ENCODE measurements around the gene BAIAP3. TPM values are rescaled to one million over a fixed set of nuclear protein-coding genes. Genes with fewer than 3 reads are reported as not detected.

BAIAP3 gene
- total and polyA plus RNA-seq, 2 of the 4 experiments (the other 2 are of a cell fraction), result 0.36 to 0.65 TPM

- Histone ChIP-seq H3K18ac (ENCODE audit: low read depth, low read length) (no peak overlapping the region), H2BK20ac (ENCODE audit: low read depth, low read length) (no peak overlapping the region), H3K27ac (ENCODE audit: insufficient read depth, low read length) (no peak overlapping the region), H3K9me3 (ENCODE audit: control insufficient read depth, insufficient read depth, low read length) (no peaks in the 10 kb centered on the region), H3K4ac (ENCODE audit: low read depth, low read length) (no peak overlapping the region), H4K91ac (ENCODE audit: insufficient read depth, low read depth, low read length) (no peak overlapping the region), H3K4me2 (ENCODE audit: low read depth, low read length) (no peak overlapping the region), H3K23ac (ENCODE audit: low read depth, low read length) (no peak overlapping the region), H2BK5ac (ENCODE audit: low read depth, low read length, poor library complexity, severe bottlenecking) (no peak overlapping the region), H4K20me1 (ENCODE audit: insufficient read depth, low read length) (no peaks in the 10 kb centered on the region), H2AK9ac (replicated peaks; ENCODE audit: low read depth, low read length, poor library complexity) (no peak overlapping the region), H2AK5ac (ENCODE audit: low read depth, low read length) (no peak overlapping the region), H2AFZ (replicated peaks; ENCODE audit: low read length, poor library complexity) (peak overlapping the region; percentile 67), H3K27me3 (ENCODE audit: control insufficient read depth, insufficient read depth, low read length) (no peaks in the 10 kb centered on the region), H2BK15ac (ENCODE audit: low read depth, low read length) (no peak overlapping the region), H3K79me1 (ENCODE audit: low read depth in 1 of 2, low read length in 2 of 2) (no peaks in the 10 kb centered on the region; a peak in 1 of 4 replicates), H3K56ac (ENCODE audit: extremely low read depth, insufficient read depth, low read length) (no peak overlapping the region), H3K14ac (replicated peaks; ENCODE audit: low read depth, low read length) (no peak overlapping the region), H2BK120ac (ENCODE audit: low read depth, low read length) (no peak overlapping the region), H3K9ac (ENCODE audit: low read depth, low read length) (no peak overlapping the region), H3K36me3 (ENCODE audit: control insufficient read depth, insufficient read depth, low read length) (peaks cover 38% of the 10 kb centered on the region), H4K8ac (ENCODE audit: low read depth in 2 of 2, low read length in 2 of 2) (no peak overlapping the region), H4K5ac (ENCODE audit: low read depth, low read length) (no peak overlapping the region), H3K9me1 (ENCODE audit: insufficient read depth, low read length) (0 out of 2 replicates have a peak, but pooled peaks cover 2% of the 10 kb centered on the region), H3K4me3 (ENCODE audit: insufficient read depth, low read depth, low read length) (no peak overlapping the region), H3K4me1 (ENCODE audit: control insufficient read depth, insufficient read depth, low read length) (no peaks in the 10 kb centered on the region)
- TF ChIP-seq USF2 (IDR thresholded peaks at IDR 0.05; ENCODE audit: low read depth, low read length) (no peak), CTCF (conservative IDR thresholded peaks at IDR 0.05; ENCODE audit: low read depth, low read length) (no peak), BHLHE40 (IDR thresholded peaks at IDR 0.05; ENCODE audit: low read depth, low read length) (no peak), FOS (IDR thresholded peaks at IDR 0.05; ENCODE audit: low read depth, low read length) (no peak), RFX5 (IDR thresholded peaks at IDR 0.05; ENCODE audit: low read depth, low read length) (no peak), NFE2L2 (IDR thresholded peaks at IDR 0.05; ENCODE audit: low read depth, low read length) (no peak), CEBPB (IDR thresholded peaks at IDR 0.05; ENCODE audit: low read depth, low read length) (no peak), MXI1 (IDR thresholded peaks at IDR 0.05; ENCODE audit: borderline replicate concordance, low read depth, low read length) (no peak), MAZ (IDR thresholded peaks at IDR 0.05; ENCODE audit: borderline replicate concordance, low read depth, low read length) (no peak), MAFK (IDR thresholded peaks at IDR 0.05; ENCODE audit: low read depth, low read length) (no peak), SMC3 (IDR thresholded peaks at IDR 0.05; ENCODE audit: low read depth, low read length) (no peak), RCOR1 (IDR thresholded peaks at IDR 0.05; ENCODE audit: insufficient replicate concordance, low read length) (no peak), RAD21 (IDR thresholded peaks at IDR 0.05; ENCODE audit: low read length) (no peak), POLR2A (IDR thresholded peaks at IDR 0.05; ENCODE audit: low read depth, low read length) (no peak), CHD1 (IDR thresholded peaks at IDR 0.05; ENCODE audit: low read depth, low read length) (no peak)
- DNase-seq (no peak), ATAC-seq (ENCODE audit: low read depth) (no peak)
- POLR2A ChIA-PET (ENCODE audit: unreplicated experiment), result no interaction called here
- dilution Hi-C loops (cut with HindIII; ENCODE audit: low sequenced_read_pairs, unreplicated experiment) (no loop called here), in situ Hi-C loops (cut with MboI; ENCODE audit: low sequenced_read_pairs) (no loop called here), intact Hi-C loops (cut with micrococcal nuclease) (no loop called here)
- CTCF ChIA-PET, result no interaction called here
- no TSS peak for BruUV-seq (replicated peaks)
- 94% methylated on average over 10 of the region's 28 CpGs; no CpG with 5 or more reads in 1 of the 2 experiments for WGBS, 2 experiments (ENCODE audit: extremely low coverage in 2 of 2, insufficient read length in 1 of 2)
Measured at GRCh38 chr16:1390239-1390779, 56.9 kb downstream of the BAIAP3 start.

Measured in IMR-90 (cell line).